Stomach (tissue), 9 donors: Measurements from ENCODE around the gene SPCS2. TPM values are rescaled to one million over a fixed set of nuclear protein-coding genes. Genes with fewer than 3 reads are reported as not detected.
"Not testable (repeated sequence)": the region's sequence is repeated elsewhere in the genome, so short reads cannot be mapped to it uniquely, and the experiment has no call there.

Source experiments
- DNase-seq, 2 donors: peaks; one replicate each; pipeline versions ENCODE4 v3.0.0 to v3.0.0-alpha.2; 2013 to 2019
- H3K27ac ChIP-seq, 5 donors: fragments of 200-600 bp in 4 of 5; sonication (generic) in 4 of 5; one replicate each; pipeline ENCODE4 v1.5.1; 2013 to 2019; ENCODE audit warnings: mild to moderate bottlenecking in 1 of 5, moderate library complexity in 1 of 5
- H3K27me3 ChIP-seq, 3 donors: fragments of 200-600 bp; sonication (generic); one replicate each; pipeline ENCODE4 v1.5.1; 2017 to 2019; ENCODE audit warnings: mixed run types in 1 of 3
- H3K36me3 ChIP-seq, 4 donors: fragments of 200-600 bp; sonication (generic); 1 replicate in 3 of 4; 2 replicates in 1 of 4; pipeline ENCODE4 v1.5.1; 2016 to 2019
- H3K4me1 ChIP-seq, 4 donors: fragments of 200-600 bp; sonication (generic); one replicate each; pipeline ENCODE4 v1.5.1; 2016 to 2019
- H3K4me3 ChIP-seq, 4 donors: fragments of 200-600 bp; sonication (generic) in 3 of 4; one replicate each; pipeline ENCODE4 v1.5.1; 2016 to 2019; ENCODE audit warnings: mild to moderate bottlenecking in 1 of 4
- H3K9me3 ChIP-seq, 4 donors: fragments of 200-600 bp; sonication (generic); one replicate each; pipeline ENCODE4 v1.5.1; 2016 to 2019
- EP300 ChIP-seq: sonication (generic); formaldehyde crosslinking; IDR thresholded peaks from one replicate; pipeline ENCODE4 v1.6.1; 2017; ENCODE audit warnings: antibody characterized with exemption
- POLR2A ChIP-seq, 4 donors: fragments of 450-650 bp; IDR thresholded peaks; one replicate each; pipeline ENCODE4 v1.6.1; 2016; ENCODE audit warnings: antibody characterized with exemption in 4 of 4, control low read depth in 2 of 4, mild to moderate bottlenecking in 1 of 4, moderate library complexity in 1 of 4
- POLR2AphosphoS5 ChIP-seq, 3 donors: sonication (generic); formaldehyde crosslinking; IDR thresholded peaks; one replicate each; pipeline ENCODE4 v1.6.1; 2016; ENCODE audit warnings: antibody characterized with exemption in 3 of 3
- WGBS, 5 donors: extraction: QIAGEN DNeasy Blood & Tissue Kit in 3 of 5; methylation state at CpG; one replicate each; pipeline versions ENCODE4 v1.1.5 to v1.1.7; 2013 to 2018; 5-methylcytosine and 5-hydroxymethylcytosine counted together
- intact Hi-C: fragments of 100-400 bp; cut with DNase I; formaldehyde crosslinking; loops from one replicate; pipeline ENCODE4 v1.15.1; 2023; ENCODE audit warnings: low total_unique reads
- polyA plus RNA-seq, 3 donors: library from polyadenylated mRNA; stranded (reverse); fragments of 200-250 nt; gene quantifications; one replicate each; pipeline ENCODE4 v1.2.3, GENCODE V29; 2013
- total RNA-seq, 5 donors: library from RNA; depleted of rRNA; stranded (reverse); fragments of >200 nt; gene quantifications; one replicate each; pipeline versions ENCODE4 v1.1.0 to v1.2.3, GENCODE V29; 2014 to 2016
- TF ChIP-seq, protein P1 (sequence below), 7 experiments: fragments of 450-650 bp in 4 of 7; fragments of 200-600 bp in 3 of 7; sonication (generic) in 3 of 7; IDR thresholded peaks; one replicate each; pipeline ENCODE4 v1.5.1; 2016 to 2019; ENCODE audit warnings: antibody characterized with exemption in 7 of 7, control low read depth in 2 of 7, mild to moderate bottlenecking in 1 of 7
- donor health status: healthy with polysubstance abuse.
- donor health status: Bipolar disorder and iron deficiency.
- donor health status: healthy.

Gene SPCS2
- total and polyA plus RNA-seq, 8 donors, result 5.4 to 191 (median 50.7) TPM

DNA sequence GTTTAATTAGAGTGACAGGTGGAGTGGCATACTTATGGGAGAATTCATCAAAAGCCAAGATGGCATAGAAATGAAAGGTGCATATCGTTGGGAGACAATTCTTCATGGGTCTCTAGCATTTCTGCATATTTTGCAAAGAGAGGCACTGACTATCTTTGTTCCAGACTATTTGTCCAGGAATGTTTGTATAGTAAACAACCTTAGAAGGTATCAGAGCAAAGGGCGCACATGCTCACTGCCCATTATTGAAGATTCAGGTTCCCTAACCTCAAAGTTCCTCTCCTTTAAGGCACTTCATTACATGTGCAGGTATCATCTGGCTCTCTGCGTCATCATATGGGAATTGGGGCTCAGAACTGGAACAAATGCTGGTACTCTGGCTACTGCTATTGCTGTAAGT is 35.0 kb downstream of the SPCS2 start:
- Histone ChIP-seq H3K9me3 (no peaks in the 10 kb centered on the region), H3K4me1 (peaks cover 5 to 18% (median 10%) of the 10 kb centered on the region in 4 donors), H3K4me3 (no peak overlapping the region), H3K27me3 (no peaks in the 10 kb centered on the region), H3K27ac (no peak overlapping the region), H3K36me3 (peaks cover 0 to 21% (median 14%) of the 10 kb centered on the region in 4 donors)
- intact Hi-C loops, result no loop called here
- DNase-seq, result no peak
- 49 to 70% (median 58%) methylated on average over 3 of the region's 3 CpGs for WGBS, 5 donors
- TF ChIP-seq EP300 (no peak), POLR2A (IDR thresholded peaks at IDR 0.05) (no peak), POLR2AphosphoS5 (IDR thresholded peaks at IDR 0.05) (no peak)
- TF ChIP-seq, protein P1, sequence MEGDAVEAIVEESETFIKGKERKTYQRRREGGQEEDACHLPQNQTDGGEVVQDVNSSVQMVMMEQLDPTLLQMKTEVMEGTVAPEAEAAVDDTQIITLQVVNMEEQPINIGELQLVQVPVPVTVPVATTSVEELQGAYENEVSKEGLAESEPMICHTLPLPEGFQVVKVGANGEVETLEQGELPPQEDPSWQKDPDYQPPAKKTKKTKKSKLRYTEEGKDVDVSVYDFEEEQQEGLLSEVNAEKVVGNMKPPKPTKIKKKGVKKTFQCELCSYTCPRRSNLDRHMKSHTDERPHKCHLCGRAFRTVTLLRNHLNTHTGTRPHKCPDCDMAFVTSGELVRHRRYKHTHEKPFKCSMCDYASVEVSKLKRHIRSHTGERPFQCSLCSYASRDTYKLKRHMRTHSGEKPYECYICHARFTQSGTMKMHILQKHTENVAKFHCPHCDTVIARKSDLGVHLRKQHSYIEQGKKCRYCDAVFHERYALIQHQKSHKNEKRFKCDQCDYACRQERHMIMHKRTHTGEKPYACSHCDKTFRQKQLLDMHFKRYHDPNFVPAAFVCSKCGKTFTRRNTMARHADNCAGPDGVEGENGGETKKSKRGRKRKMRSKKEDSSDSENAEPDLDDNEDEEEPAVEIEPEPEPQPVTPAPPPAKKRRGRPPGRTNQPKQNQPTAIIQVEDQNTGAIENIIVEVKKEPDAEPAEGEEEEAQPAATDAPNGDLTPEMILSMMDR (IDR thresholded peaks at IDR 0.05), result no peak

DNA sequence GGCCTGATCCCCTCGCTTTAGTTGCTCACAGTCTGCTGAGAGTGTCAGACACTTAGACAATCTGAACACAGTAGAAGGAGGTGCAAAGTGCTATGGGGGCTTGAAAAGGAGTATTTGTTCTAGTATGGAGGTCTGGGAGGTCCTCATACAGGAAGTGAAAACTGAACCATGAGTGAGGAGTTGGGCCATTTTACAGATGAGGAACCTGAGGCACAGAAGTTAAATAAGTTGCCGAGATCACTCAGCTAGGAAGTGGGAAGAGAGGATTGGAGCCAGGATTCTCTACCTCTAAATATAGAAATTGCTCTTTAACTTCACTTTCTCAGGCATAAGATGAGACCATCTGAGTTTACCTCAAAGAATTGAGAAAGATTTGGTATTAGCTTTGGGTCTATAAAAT is 35.7 kb downstream of the SPCS2 start:
- no peak overlapping the region for H3K27ac ChIP-seq
- H3K36me3 ChIP-seq, result peaks cover 0 to 14% (median 8%) of the 10 kb centered on the region in 4 donors
- no peak for DNase-seq
- WGBS, 5 donors, result 85 to 96% (median 94%) methylated on average over 2 of the region's 2 CpGs
- intact Hi-C loops, result no loop called here
- no peaks in the 10 kb centered on the region for H3K9me3 ChIP-seq
- TF ChIP-seq EP300 (no peak), POLR2A (IDR thresholded peaks at IDR 0.05) (no peak), POLR2AphosphoS5 (IDR thresholded peaks at IDR 0.05) (no peak)
- TF ChIP-seq, protein P1 (IDR thresholded peaks at IDR 0.05), result no peak
- peaks cover 6 to 24% (median 16%) of the 10 kb centered on the region in 4 donors for H3K4me1 ChIP-seq
- no peaks in the 10 kb centered on the region for H3K27me3 ChIP-seq
- no peak overlapping the region for H3K4me3 ChIP-seq

DNA sequence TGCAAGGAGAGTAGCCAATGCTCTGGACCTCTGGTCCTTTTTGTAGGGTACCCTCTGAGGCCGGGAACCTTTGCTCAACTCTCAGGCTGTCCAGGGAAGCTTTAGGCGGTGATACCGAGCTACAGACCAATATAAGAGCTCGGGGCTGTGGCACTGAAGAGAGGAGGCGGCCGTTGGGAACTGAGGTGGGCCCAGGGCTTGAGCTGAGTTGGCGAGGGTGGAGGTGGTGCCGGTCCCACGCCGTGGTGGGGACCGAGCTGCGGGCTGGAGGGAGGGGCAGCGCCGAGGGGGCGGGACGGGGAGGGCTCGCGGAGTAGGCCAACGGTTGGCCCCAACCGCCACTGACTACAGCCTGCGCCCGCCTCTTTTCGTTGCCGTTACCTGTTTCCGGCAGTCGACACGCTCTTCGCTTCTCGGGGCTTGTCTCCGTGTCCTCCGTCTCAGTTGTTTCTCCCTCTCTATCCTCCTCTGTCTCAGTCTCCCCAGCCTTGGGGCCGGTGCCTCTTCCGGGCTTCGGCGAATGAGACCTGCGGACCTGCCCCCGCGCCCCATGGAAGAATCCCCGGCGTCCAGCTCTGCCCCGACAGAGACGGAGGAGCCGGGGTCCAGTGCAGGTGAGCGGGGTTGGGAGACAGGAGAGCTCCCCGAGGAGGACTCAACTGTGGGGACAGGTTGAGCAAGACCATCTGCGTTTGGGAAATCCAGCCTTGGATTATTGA is 39.6 kb downstream of the SPCS2 start, which contains the start of gene NEU3:
Gene NEU3, plus strand, starts transcription at position 393 of the 719 bp plus-strand sequence. Its CDS starts 128 bp downstream, at position 521.
- H3K36me3 ChIP-seq, result no peaks in the 10 kb centered on the region
- no peaks in the 10 kb centered on the region for H3K9me3 ChIP-seq
- TF ChIP-seq EP300 (no peak), POLR2AphosphoS5 (IDR thresholded peaks at IDR 0.05) (peak in 2 of 3 donors; percentile 42 to 73)
- H3K27ac ChIP-seq, result peak within 1 kb of the TSS; percentile 67 to 86 (median 78)
- H3K4me3 ChIP-seq, result peak within 1 kb of the TSS; percentile 61 to 82 (median 68)
- peaks cover 0 to 33% (median 27%) of the 10 kb centered on the region in 4 donors for H3K4me1 ChIP-seq
- DNase-seq, result peak; percentile 84 to 93
- WGBS, 5 donors, result 0 to 2% (median 1%) methylated on average over 26 to 46 of the region's 46 CpGs
- H3K27me3 ChIP-seq, result no peaks in the 10 kb centered on the region
- intact Hi-C loops, result no loop called here

DNA sequence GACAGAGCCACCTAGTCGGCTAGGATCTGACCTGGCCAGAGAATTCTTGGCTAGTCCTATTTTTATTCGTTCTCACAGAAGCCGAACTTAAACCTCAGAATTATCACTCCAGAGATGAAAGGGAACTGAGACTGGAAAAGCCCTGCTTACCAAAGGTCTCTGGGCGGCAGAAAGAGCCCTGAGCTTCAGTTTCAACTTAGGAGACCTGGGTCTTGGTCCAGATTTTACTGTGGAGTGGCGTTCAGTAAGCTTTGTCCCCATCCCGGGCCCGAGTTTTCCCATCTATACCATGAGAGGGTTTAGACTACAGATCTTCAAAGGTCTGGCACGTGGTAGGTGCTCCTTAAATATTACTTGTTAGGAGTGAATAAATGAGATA is 40.2 kb downstream of the SPCS2 start:
- WGBS, 5 donors, result 1 to 5% (median 3%) methylated on average over 8 of the region's 8 CpGs

DNA sequence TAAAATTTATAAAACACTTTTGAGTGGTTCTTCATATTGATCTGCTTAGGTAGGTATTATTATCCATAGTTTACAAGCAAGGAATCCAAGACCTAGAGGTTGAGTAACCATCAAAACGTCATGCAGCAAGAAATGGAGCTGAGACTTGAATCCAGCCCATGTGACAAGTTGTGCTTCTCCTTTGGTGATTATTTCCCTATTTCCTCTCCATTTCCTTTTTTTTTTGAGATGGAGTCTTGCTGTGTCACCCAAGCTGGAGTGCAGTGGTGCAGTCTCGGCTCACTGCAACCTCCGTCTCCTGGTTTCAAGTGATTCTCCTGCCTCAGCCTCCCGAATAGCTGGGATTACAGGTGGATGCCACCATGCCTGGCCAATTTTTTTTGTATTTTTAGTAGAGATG is 41.1 kb downstream of the SPCS2 start:
- intact Hi-C loops, H3K4me3 ChIP-seq, H3K27me3 ChIP-seq, DNase-seq, H3K27ac ChIP-seq, H3K9me3 ChIP-seq: not testable (repeated sequence)
- WGBS, 5 donors, result 85 to 96% (median 89%) methylated on average over 4 of the region's 4 CpGs
- Histone ChIP-seq H3K36me3 (peaks cover 4 to 11% (median 10%) of the 10 kb centered on the region in 4 donors), H3K4me1 (peaks cover 0 to 28% (median 25%) of the 10 kb centered on the region in 4 donors)

More for the DNA sequence above, 40.2 kb downstream of the SPCS2 start:
- TF ChIP-seq POLR2AphosphoS5 (IDR thresholded peaks at IDR 0.05) (no peak), POLR2A (IDR thresholded peaks at IDR 0.05) (no peak), EP300 (no peak)
- TF ChIP-seq, protein P1 (IDR thresholded peaks at IDR 0.05), result no peak
- no peak for DNase-seq
- peaks cover 0 to 28% (median 25%) of the 10 kb centered on the region in 4 donors for H3K4me1 ChIP-seq
- H3K9me3 ChIP-seq, result no peaks in the 10 kb centered on the region
- peaks cover 0 to 2% (median 1%) of the 10 kb centered on the region in 4 donors for H3K36me3 ChIP-seq
- H3K27me3 ChIP-seq, result no peaks in the 10 kb centered on the region
- peak overlapping the region; percentile 61 to 82 (median 68) for H3K4me3 ChIP-seq
- intact Hi-C loops, result no loop called here
- peak overlapping the region; percentile 67 to 86 (median 75) for H3K27ac ChIP-seq
